ENCODE results near the gene SIT1. TPM values are rescaled to one million over a fixed set of nuclear protein-coding genes. Genes with fewer than 3 reads are reported as not detected.
A peak's percentile ranks its signal among the peaks of the same experiment; 100 is the strongest.

SIT1 gene
- 1.0 TPM for total RNA-seq

GRCh38 chr9:35650341-35651158, at the start of gene SIT1:
Gene SIT1 (minus strand): TSS chr9:35650931. CDS start chr9:35650853, 78 bp downstream.
- no peaks in the 10 kb centered on the region for H3K9me3 ChIP-seq (ENCODE audit: control insufficient read depth in 3 of 3, low read length in 3 of 3)
- H3K4me1 ChIP-seq (ENCODE audit: control insufficient read depth in 3 of 3, insufficient read depth in 3 of 3, low read length in 3 of 3): peaks cover 6 to 21% (median 15%) of the 10 kb centered on the region in 3 donors
- H3K4me3 ChIP-seq (ENCODE audit: low read length in 3 of 3): no peak within 1 kb of the TSS
- no peak within 1 kb of the TSS for H3K9ac ChIP-seq (ENCODE audit: low read depth in 1 of 3, low read length in 3 of 3)
- H3K27ac ChIP-seq (ENCODE audit: low read depth, low read length): no peak within 1 kb of the TSS
- H3K27me3 ChIP-seq (ENCODE audit: control insufficient read depth in 3 of 3, insufficient read depth in 3 of 3, low read length in 3 of 3): no peaks in the 10 kb centered on the region
- H3K36me3 ChIP-seq (ENCODE audit: control insufficient read depth in 3 of 3, insufficient read depth in 3 of 3, low read length in 3 of 3): no peaks in the 10 kb centered on the region

DNA sequence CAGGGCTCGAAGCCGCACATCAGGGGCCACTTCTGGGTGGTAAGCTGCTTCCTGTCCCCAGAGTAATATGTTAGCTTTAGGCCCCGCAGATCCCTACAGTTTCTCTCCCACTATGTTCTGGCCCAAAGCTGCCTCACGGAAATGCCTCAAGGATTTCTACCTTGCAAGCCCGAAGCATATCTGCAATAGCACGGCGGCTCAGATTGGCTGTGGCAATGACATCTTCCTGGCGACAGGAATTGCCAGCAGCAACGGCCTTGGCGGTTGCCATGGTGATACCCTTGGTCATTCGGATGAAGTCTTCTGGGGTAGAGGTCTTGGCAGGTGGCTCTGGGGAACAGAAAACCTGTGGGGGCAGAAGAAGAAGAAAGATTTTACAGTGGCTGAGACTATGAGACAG, 49.3 kb upstream of the SIT1 start:
- Histone ChIP-seq H3K9ac (ENCODE audit: low read depth in 1 of 3, low read length in 3 of 3) (no peak overlapping the region), H3K36me3 (ENCODE audit: control insufficient read depth in 3 of 3, insufficient read depth in 3 of 3, low read length in 3 of 3) (peaks cover 80 to 91% (median 82%) of the 10 kb centered on the region in 3 donors), H3K27me3 (ENCODE audit: control insufficient read depth in 3 of 3, insufficient read depth in 3 of 3, low read length in 3 of 3) (no peaks in the 10 kb centered on the region), H3K27ac (ENCODE audit: low read depth, low read length) (no peak overlapping the region), H3K4me3 (ENCODE audit: low read length in 3 of 3) (no peak overlapping the region), H3K9me3 (ENCODE audit: control insufficient read depth in 3 of 3, low read length in 3 of 3) (no peaks in the 10 kb centered on the region), H3K4me1 (ENCODE audit: control insufficient read depth in 3 of 3, insufficient read depth in 3 of 3, low read length in 3 of 3) (peaks cover 4 to 10% (median 9%) of the 10 kb centered on the region in 3 donors)

DNA sequence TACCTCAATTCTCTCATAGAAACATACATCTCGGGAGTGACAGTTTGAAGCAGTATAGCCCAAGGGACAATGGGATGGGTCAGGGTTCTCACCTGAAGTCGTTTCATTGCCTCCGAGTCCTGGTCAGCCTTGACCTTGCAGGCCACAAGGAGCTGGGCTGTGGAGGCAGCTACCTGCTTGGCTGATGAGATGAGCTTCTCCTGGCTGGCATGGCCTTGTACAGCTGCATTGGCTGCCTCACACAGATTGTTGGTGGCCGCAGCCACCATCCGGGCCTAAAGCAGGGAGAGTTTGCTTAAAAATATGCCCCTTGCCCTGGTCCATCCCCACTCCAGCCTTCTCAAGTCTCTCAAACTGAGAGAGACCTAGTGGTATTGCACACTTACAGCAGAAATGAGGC, 47.5 kb upstream of the SIT1 start:
- Histone ChIP-seq H3K27me3 (ENCODE audit: control insufficient read depth in 3 of 3, insufficient read depth in 3 of 3, low read length in 3 of 3) (no peaks in the 10 kb centered on the region), H3K4me3 (ENCODE audit: low read length in 3 of 3) (no peak overlapping the region), H3K27ac (ENCODE audit: low read depth, low read length) (no peak overlapping the region), H3K9ac (ENCODE audit: low read depth in 1 of 3, low read length in 3 of 3) (no peak overlapping the region), H3K9me3 (ENCODE audit: control insufficient read depth in 3 of 3, low read length in 3 of 3) (no peaks in the 10 kb centered on the region), H3K36me3 (ENCODE audit: control insufficient read depth in 3 of 3, insufficient read depth in 3 of 3, low read length in 3 of 3) (peaks cover 62 to 73% (median 64%) of the 10 kb centered on the region in 3 donors), H3K4me1 (ENCODE audit: control insufficient read depth in 3 of 3, insufficient read depth in 3 of 3, low read length in 3 of 3) (peaks cover 4 to 10% (median 9%) of the 10 kb centered on the region in 3 donors)

DNA sequence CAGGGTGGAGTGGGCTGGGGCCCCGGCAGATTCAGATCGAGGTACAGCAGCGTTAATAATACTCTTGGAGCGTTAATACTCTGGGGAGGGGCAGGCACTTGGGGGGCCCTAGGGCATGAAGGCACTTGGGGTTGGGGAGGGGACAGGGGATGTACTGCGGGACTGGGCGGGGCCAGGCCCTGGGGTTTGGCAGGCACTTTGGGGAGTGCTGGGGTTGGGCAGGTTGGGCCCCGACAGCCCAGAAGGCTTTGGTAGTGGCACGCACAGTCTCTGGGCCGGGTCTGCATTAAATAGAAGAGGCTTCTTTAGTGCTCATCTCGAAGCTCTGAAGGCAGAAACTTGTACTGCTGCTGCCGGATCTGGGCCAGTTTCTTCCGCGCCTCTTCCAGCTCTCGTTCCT, 46.8 kb upstream of the SIT1 start:
- Histone ChIP-seq H3K27ac (ENCODE audit: low read depth, low read length) (no peak overlapping the region), H3K36me3 (ENCODE audit: control insufficient read depth in 3 of 3, insufficient read depth in 3 of 3, low read length in 3 of 3) (peaks cover 55 to 66% (median 57%) of the 10 kb centered on the region in 3 donors), H3K27me3 (ENCODE audit: control insufficient read depth in 3 of 3, insufficient read depth in 3 of 3, low read length in 3 of 3) (no peaks in the 10 kb centered on the region), H3K9me3 (ENCODE audit: control insufficient read depth in 3 of 3, low read length in 3 of 3) (no peaks in the 10 kb centered on the region), H3K9ac (ENCODE audit: low read depth in 1 of 3, low read length in 3 of 3) (no peak overlapping the region), H3K4me3 (ENCODE audit: low read length in 3 of 3) (no peak overlapping the region), H3K4me1 (ENCODE audit: control insufficient read depth in 3 of 3, insufficient read depth in 3 of 3, low read length in 3 of 3) (peaks cover 4 to 10% (median 9%) of the 10 kb centered on the region in 3 donors)

DNA sequence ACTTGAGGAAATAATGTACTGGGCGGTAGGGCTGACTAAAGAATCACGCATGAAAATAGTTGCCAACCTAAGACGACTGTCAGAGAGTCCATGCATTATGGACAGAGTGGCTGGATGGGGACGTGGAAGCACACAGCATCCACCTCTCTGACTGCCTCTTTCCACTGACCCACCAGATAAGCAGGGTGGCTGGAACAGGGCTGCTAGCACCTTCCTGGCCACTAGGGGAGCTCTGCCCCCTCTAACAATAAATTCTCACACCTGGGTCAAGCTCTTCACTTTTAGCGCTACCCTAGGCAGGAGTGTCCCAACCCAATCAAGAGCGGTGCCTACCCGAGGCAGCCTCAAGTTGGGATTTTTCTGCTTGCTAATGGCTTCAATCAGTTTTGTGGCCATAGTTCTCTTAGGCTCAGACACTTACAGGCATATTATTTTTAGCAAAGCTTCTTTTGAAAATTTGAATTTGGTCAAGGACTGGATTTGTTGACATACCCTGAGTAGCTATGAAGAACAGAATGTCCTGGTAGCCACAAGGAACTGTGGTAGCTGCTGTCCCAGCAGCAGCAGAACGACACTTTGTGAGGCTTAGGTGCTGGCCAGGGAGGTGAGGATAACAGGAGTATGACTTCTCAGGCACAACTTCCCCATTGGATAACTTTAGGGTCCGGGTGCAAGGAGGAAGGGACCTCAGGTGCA, 45.9 kb upstream of the SIT1 start:
- Histone ChIP-seq H3K4me1 (ENCODE audit: control insufficient read depth in 3 of 3, insufficient read depth in 3 of 3, low read length in 3 of 3) (peaks cover 6 to 14% (median 9%) of the 10 kb centered on the region in 3 donors), H3K36me3 (ENCODE audit: control insufficient read depth in 3 of 3, insufficient read depth in 3 of 3, low read length in 3 of 3) (peaks cover 48 to 58% (median 52%) of the 10 kb centered on the region in 3 donors), H3K27ac (ENCODE audit: low read depth, low read length) (no peak overlapping the region), H3K9ac (ENCODE audit: low read depth in 1 of 3, low read length in 3 of 3) (peak overlapping the region in 1 of 3 donors; percentile 25), H3K27me3 (ENCODE audit: control insufficient read depth in 3 of 3, insufficient read depth in 3 of 3, low read length in 3 of 3) (no peaks in the 10 kb centered on the region), H3K9me3 (ENCODE audit: control insufficient read depth in 3 of 3, low read length in 3 of 3) (no peaks in the 10 kb centered on the region), H3K4me3 (ENCODE audit: low read length in 3 of 3) (no peak overlapping the region)

GRCh38 chr9:35695943-35696401, 45.2 kb upstream of the SIT1 start:
- Histone ChIP-seq H3K4me1 (ENCODE audit: control insufficient read depth in 3 of 3, insufficient read depth in 3 of 3, low read length in 3 of 3) (peaks cover 11 to 18% (median 12%) of the 10 kb centered on the region in 3 donors), H3K27me3 (ENCODE audit: control insufficient read depth in 3 of 3, insufficient read depth in 3 of 3, low read length in 3 of 3) (no peaks in the 10 kb centered on the region), H3K9ac (ENCODE audit: low read depth in 1 of 3, low read length in 3 of 3) (no peak overlapping the region), H3K4me3 (ENCODE audit: low read length in 3 of 3) (no peak overlapping the region), H3K27ac (ENCODE audit: low read depth, low read length) (no peak overlapping the region), H3K9me3 (ENCODE audit: control insufficient read depth in 3 of 3, low read length in 3 of 3) (no peaks in the 10 kb centered on the region), H3K36me3 (ENCODE audit: control insufficient read depth in 3 of 3, insufficient read depth in 3 of 3, low read length in 3 of 3) (peaks cover 41 to 51% (median 45%) of the 10 kb centered on the region in 3 donors)

GRCh38 chr9:35691757-35692301, 41.1 kb upstream of the SIT1 start:
- Histone ChIP-seq H3K27me3 (ENCODE audit: control insufficient read depth in 3 of 3, insufficient read depth in 3 of 3, low read length in 3 of 3) (no peaks in the 10 kb centered on the region), H3K4me1 (ENCODE audit: control insufficient read depth in 3 of 3, insufficient read depth in 3 of 3, low read length in 3 of 3) (peaks cover 18 to 41% (median 20%) of the 10 kb centered on the region in 3 donors), H3K36me3 (ENCODE audit: control insufficient read depth in 3 of 3, insufficient read depth in 3 of 3, low read length in 3 of 3) (peaks cover 18 to 27% (median 20%) of the 10 kb centered on the region in 3 donors), H3K9me3 (ENCODE audit: control insufficient read depth in 3 of 3, low read length in 3 of 3) (no peaks in the 10 kb centered on the region), H3K4me3 (ENCODE audit: low read length in 3 of 3) (peak overlapping the region in 1 of 3 donors; percentile 80), H3K27ac (ENCODE audit: low read depth, low read length) (peak overlapping the region; percentile 98), H3K9ac (ENCODE audit: low read depth in 1 of 3, low read length in 3 of 3) (peak overlapping the region in 2 of 3 donors; percentile 96 to 100)

DNA sequence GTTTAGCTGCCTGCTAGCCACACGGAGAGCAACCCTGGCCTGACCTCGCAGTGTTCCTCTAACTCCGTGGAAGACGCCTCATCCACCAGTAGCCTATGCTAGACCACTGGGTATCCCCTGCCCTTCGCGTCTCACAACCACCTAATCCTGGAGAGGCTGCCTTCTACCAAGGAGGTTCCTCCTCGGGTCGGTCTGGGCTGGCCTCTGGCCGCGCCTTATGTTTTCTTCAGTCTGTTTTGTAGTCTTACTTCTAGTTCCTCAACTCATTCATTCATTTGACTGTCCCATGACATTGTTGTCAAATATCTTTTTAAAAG, 40.6 kb upstream of the SIT1 start:
- Histone ChIP-seq H3K4me3 (ENCODE audit: low read length in 3 of 3) (peak overlapping the region; percentile 67 to 98 (median 80)), H3K36me3 (ENCODE audit: control insufficient read depth in 3 of 3, insufficient read depth in 3 of 3, low read length in 3 of 3) (peaks cover 16 to 31% (median 18%) of the 10 kb centered on the region in 3 donors), H3K9ac (ENCODE audit: low read depth in 1 of 3, low read length in 3 of 3) (peak overlapping the region; percentile 76 to 100 (median 96)), H3K9me3 (ENCODE audit: control insufficient read depth in 3 of 3, low read length in 3 of 3) (no peaks in the 10 kb centered on the region), H3K4me1 (ENCODE audit: control insufficient read depth in 3 of 3, insufficient read depth in 3 of 3, low read length in 3 of 3) (peaks cover 16 to 41% (median 20%) of the 10 kb centered on the region in 3 donors), H3K27ac (ENCODE audit: low read depth, low read length) (peak overlapping the region; percentile 98), H3K27me3 (ENCODE audit: control insufficient read depth in 3 of 3, insufficient read depth in 3 of 3, low read length in 3 of 3) (no peaks in the 10 kb centered on the region)

GRCh38 chr9:35690614-35691333, 40.0 kb upstream of the SIT1 start:
- Histone ChIP-seq H3K4me1 (ENCODE audit: control insufficient read depth in 3 of 3, insufficient read depth in 3 of 3, low read length in 3 of 3) (peaks cover 20 to 43% (median 20%) of the 10 kb centered on the region in 3 donors), H3K9ac (ENCODE audit: low read depth in 1 of 3, low read length in 3 of 3) (peak overlapping the region; percentile 85 to 100 (median 100)), H3K27me3 (ENCODE audit: control insufficient read depth in 3 of 3, insufficient read depth in 3 of 3, low read length in 3 of 3) (no peaks in the 10 kb centered on the region)

More at GRCh38 chr9:35690614-35691333, 40.0 kb upstream of the SIT1 start:
- Histone ChIP-seq H3K4me3 (ENCODE audit: low read length in 3 of 3) (peak overlapping the region; percentile 84 to 98 (median 96)), H3K27ac (ENCODE audit: low read depth, low read length) (peak overlapping the region; percentile 98), H3K9me3 (ENCODE audit: control insufficient read depth in 3 of 3, low read length in 3 of 3) (no peaks in the 10 kb centered on the region), H3K36me3 (ENCODE audit: control insufficient read depth in 3 of 3, insufficient read depth in 3 of 3, low read length in 3 of 3) (peaks cover 15 to 31% (median 21%) of the 10 kb centered on the region in 3 donors)

All from skeletal muscle tissue (tissue), 4 donors.